Neural crest cell (in vitro differentiated cells): Measurements from ENCODE around the gene GGTLC2. TPM values are rescaled to one million over a fixed set of nuclear protein-coding genes. Genes with fewer than 3 reads are reported as not detected.
A peak's percentile ranks its signal among the peaks of the same experiment; 100 is the strongest.

Experiments
- DNase-seq: peaks from one replicate; pipeline ENCODE4 v3.0.0; 2021; ENCODE audit warnings: low read depth, mixed read lengths, low spot score
- H3K27ac Mint-ChIP-seq: one replicate; pipeline ENCODE4 v1.8.0; 2021; ENCODE audit warnings: mild to moderate bottlenecking, mixed read lengths; ENCODE audit not compliant: unreplicated experiment
- H3K27me3 Mint-ChIP-seq: 2 replicates; pipeline ENCODE4 v1.8.0; 2021; ENCODE audit warnings: low read depth, mild to moderate bottlenecking, mixed read lengths
- H3K36me3 Mint-ChIP-seq: 2 replicates; pipeline ENCODE4 v1.8.0; 2021; ENCODE audit warnings: low read depth, mild to moderate bottlenecking, mixed read lengths
- H3K4me1 Mint-ChIP-seq: 2 replicates; pipeline ENCODE4 v1.8.0; 2021; ENCODE audit warnings: mixed read lengths
- H3K4me3 Mint-ChIP-seq: one replicate; pipeline ENCODE4 v1.8.0; 2021; ENCODE audit warnings: mild to moderate bottlenecking, mixed read lengths
- H3K9me3 Mint-ChIP-seq: 2 replicates; pipeline ENCODE4 v1.8.0; 2021; ENCODE audit warnings: mixed read lengths
- total RNA-seq: library from RNA; stranded (reverse); gene quantifications from 2 replicates; pipeline ENCODE4 v1.2.1, GENCODE V29; 2021
- TF ChIP-seq, protein P1 (sequence below): fragments of 200-600 bp; sonication (generic); conservative IDR thresholded peaks from 2 replicates; pipeline ENCODE4 v1.5.0; 2021; ENCODE audit warnings: antibody characterized with exemption, mild to moderate bottlenecking

GGTLC2 gene
- total RNA-seq, 1 donor from 2014 or later = not detected

DNA sequence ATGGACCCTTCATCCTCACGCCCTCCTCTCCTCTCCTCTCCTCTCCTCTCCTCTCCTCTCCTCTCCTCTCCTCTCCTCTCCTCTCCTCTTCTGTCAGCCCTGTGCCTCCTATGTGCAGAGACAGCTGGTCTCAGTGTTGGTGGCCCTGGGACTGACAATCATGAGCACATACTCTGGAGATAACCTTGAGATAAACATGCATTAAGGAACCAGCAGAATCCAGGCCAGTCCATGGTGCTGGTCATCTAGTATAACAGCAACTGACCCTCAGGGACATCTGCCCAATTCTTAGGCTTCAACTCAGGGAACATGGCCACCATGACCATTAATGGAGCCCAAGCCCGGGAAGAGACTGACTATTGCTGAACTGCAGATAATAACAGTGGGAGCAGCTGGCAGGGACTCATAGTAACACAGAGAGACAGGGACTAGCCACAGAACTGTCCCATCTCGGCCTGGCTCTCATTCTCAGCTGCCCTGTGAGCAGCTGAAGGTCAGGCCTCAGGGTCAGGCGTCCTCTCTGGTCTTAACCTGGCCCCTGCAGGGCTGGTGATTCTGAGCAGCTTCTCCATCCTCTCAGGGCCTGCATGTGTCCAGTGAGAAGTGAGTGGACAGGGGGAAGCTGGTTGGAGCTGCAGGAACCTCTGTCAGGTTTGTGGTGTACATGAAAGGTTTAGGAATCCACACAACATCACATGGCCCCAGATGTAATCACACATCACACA, 45.4 kb downstream of the GGTLC2 start:
- TF ChIP-seq, protein P1, sequence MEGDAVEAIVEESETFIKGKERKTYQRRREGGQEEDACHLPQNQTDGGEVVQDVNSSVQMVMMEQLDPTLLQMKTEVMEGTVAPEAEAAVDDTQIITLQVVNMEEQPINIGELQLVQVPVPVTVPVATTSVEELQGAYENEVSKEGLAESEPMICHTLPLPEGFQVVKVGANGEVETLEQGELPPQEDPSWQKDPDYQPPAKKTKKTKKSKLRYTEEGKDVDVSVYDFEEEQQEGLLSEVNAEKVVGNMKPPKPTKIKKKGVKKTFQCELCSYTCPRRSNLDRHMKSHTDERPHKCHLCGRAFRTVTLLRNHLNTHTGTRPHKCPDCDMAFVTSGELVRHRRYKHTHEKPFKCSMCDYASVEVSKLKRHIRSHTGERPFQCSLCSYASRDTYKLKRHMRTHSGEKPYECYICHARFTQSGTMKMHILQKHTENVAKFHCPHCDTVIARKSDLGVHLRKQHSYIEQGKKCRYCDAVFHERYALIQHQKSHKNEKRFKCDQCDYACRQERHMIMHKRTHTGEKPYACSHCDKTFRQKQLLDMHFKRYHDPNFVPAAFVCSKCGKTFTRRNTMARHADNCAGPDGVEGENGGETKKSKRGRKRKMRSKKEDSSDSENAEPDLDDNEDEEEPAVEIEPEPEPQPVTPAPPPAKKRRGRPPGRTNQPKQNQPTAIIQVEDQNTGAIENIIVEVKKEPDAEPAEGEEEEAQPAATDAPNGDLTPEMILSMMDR = no peak
- Mint-ChIP-seq H3K9me3 (no peaks in the 10 kb centered on the region), H3K4me1 (no peaks in the 10 kb centered on the region), H3K27me3 (peaks cover 38% of the 10 kb centered on the region), H3K27ac (no peak overlapping the region), H3K36me3 (no peaks in the 10 kb centered on the region), H3K4me3 (no peak overlapping the region)
- no peak for DNase-seq

DNA sequence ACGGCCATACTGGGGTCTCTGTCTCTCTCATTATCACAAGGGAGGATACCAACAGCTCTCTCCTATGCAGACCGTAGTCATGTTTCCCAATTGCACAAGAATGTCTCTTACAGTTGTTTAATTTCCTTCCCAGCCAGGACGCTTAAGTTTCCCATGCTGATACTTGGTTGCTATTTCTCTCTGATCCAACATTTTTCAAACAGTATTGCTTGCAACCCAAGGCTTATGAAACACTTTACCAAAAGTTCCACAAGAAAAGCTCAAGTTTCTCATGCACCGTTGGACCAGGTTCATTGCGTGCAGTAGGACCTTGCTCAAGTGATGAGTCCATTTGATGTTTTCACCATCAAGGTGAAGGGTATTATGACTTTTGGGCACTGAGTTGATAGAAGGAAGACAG, 46.6 kb downstream of the GGTLC2 start:
- Mint-ChIP-seq H3K9me3 (no peaks in the 10 kb centered on the region), H3K4me3 (no peak overlapping the region), H3K4me1 (no peaks in the 10 kb centered on the region), H3K36me3 (no peaks in the 10 kb centered on the region), H3K27me3 (peaks cover 43% of the 10 kb centered on the region), H3K27ac (no peak overlapping the region)
- TF ChIP-seq, protein P1 = no peak
- no peak for DNase-seq

DNA sequence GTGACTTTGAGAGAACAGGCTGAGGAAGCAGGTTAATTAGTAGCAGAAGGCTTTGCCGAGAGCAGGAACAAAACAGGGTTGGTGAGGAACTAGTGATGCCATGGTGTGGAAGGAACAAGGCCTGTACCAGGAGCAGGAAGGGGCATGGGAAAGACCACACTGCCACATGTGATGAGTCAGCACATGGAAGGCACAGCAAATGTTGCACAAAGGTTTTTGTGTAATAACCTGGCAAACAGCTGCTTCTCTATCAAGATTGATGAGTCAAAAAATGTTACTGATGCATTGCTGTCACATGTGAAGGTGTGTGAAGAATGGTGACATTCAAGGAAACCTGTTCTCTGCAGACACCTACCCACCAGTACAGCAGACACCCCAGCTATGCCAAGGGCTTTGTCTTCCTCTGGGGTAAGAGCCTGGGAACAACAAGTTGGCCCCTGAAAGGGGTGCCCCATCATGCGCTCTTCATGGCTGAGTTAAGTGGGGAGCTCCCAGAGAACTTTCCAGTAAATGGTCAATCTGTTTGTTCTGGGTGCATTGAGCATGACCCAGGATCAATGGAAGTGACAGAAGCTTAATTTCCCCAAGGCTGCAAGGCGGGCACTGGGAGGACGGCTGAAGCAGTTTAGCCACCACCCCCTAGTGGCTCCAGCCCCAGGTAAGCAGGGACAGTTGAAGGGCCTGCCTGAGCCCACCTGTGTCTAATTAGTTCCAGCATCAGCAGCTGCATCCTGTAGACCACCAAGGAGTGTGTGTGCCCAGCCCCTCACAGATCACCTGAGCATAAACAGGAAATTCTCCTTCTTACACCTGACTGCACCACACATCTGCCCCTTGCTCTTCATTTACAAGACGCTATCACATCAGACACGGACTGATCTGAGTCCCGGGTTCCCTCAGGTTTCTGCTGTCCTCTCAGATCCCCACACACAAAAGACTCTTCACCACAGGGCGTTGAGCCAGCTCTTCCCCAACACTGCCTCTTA, 47.6 kb downstream of the GGTLC2 start:
- H3K27me3 Mint-ChIP-seq = peaks cover 52% of the 10 kb centered on the region
- H3K27ac Mint-ChIP-seq = no peak overlapping the region
- no peaks in the 10 kb centered on the region for H3K4me1 Mint-ChIP-seq

DNA sequence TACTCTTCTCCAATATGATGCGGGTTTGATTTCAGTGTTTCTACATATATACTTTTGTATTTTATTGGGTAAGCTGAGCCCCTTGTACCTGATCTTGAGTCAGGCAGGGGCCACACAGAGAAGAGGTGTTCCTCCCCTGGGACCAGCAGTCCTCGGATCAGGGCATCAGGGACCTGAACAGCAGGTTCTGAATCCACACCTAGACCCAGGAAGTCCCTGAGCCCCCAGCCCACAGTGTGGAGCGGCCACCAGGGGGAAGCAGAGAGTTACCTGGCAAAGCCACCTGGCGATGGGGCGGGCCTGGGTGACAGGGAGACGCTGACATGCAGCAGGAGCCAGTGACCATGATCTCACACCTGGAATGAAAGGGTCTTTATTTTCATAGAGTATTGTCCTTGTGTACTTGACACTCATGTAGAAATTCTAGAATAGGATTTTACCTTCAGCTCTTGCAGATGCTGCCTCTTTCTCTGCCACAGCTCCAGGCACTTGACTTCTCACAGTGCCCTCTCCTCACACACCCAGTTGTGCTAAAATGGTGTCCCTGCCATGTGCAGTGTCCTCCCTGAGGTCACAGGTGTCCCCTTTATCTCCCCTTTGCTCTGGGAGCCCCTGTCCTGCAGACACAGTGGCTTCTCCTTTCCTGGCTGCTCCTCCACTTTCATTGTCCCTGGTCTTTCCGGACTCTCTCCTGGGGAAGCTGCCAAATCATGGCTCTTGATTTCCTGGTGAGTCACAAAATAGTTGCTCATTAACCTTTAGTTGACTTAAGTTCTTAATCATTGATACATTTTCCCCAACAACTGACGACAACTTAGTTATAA, 48.5 kb downstream of the GGTLC2 start:
- H3K36me3 Mint-ChIP-seq = no peaks in the 10 kb centered on the region
- peaks cover 49% of the 10 kb centered on the region for H3K27me3 Mint-ChIP-seq
- H3K4me3 Mint-ChIP-seq = no peak overlapping the region
- DNase-seq = no peak
- H3K27ac Mint-ChIP-seq = no peak overlapping the region
- no peaks in the 10 kb centered on the region for H3K4me1 Mint-ChIP-seq
- TF ChIP-seq, protein P1 = peak; percentile 66
- no peaks in the 10 kb centered on the region for H3K9me3 Mint-ChIP-seq

More for the DNA sequence above, 47.6 kb downstream of the GGTLC2 start:
- DNase-seq = no peak
- Mint-ChIP-seq H3K9me3 (no peaks in the 10 kb centered on the region), H3K36me3 (no peaks in the 10 kb centered on the region), H3K4me3 (no peak overlapping the region)
- TF ChIP-seq, protein P1 = no peak

DNA sequence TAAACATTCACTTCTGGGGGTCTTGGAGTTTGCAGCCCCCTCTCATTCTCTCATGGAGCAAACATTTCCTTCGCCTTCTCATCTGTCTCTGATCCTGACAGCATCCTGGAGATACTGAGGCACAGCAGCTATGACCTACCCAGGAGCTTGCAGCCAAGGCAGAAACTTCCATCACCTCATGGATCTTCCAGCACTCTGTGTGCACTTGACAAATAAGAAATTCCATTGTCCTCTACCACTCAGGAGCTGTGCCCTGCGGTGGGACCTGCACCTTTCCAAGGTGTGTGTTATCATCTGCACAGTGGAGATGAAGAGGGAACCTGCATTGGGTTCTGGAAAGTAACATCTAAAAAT, 49.1 kb downstream of the GGTLC2 start:
- Mint-ChIP-seq H3K4me3 (no peak overlapping the region), H3K9me3 (no peaks in the 10 kb centered on the region), H3K27ac (no peak overlapping the region), H3K27me3 (peaks cover 51% of the 10 kb centered on the region), H3K36me3 (no peaks in the 10 kb centered on the region), H3K4me1 (no peaks in the 10 kb centered on the region)
- TF ChIP-seq, protein P1 = no peak
- no peak for DNase-seq
